HG02973 (cell line): ENCODE results near the gene C1QTNF1.
A peak's percentile ranks its signal among the peaks of the same experiment; 100 is the strongest.
"Not testable (repeated sequence)": the region's sequence is repeated elsewhere in the genome, so short reads cannot be mapped to it uniquely, and the experiment has no call there.

ENCODE experiments used
- ATAC-seq: cut with Tn5 transposase; IDR thresholded peaks from one replicate; pipeline ENCODE4 v1.9.1; 2021; ENCODE audit warnings: moderate library complexity; ENCODE audit not compliant: unreplicated experiment

Gene C1QTNF1

DNA sequence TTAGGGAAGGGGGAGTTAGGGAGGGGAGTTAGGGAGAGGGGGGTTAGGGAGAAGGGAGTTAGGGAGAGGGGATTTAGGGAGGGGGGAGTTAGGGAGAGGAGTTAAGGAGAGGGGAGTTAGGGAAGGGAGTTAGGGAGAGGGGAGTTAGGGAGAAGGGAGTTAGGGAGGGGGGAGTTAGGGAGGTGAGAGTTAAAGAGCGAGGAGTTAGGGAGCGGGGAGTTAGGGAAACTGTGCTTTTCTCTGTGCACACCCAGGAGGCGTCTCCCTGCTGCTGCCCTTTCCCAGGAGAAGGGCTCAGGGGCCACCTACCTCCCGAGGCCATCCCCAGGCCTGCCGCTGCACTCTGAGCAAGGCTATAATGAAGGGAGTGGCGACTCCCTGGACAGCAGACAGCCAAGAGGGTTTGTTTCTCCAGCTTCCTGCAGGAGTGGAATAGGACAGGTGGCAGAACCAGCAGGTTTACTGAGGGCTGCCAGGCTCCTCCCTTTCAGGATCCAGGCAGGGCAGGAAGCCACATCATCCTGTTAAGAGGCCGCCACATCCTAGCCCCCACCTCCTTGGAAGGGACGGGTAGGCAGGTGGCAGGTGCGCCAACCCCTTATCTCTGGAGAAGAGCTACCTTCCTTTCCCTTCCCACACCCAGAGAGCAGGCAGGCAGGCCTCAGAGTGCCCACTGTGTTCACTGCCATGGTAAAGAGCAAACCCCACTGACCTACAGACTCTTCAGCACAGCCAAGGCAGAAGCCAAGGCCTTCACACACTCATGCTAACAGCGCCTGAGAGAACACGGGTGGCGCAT, 18.7 kb upstream of the C1QTNF1 start:
- no peak for ATAC-seq

DNA sequence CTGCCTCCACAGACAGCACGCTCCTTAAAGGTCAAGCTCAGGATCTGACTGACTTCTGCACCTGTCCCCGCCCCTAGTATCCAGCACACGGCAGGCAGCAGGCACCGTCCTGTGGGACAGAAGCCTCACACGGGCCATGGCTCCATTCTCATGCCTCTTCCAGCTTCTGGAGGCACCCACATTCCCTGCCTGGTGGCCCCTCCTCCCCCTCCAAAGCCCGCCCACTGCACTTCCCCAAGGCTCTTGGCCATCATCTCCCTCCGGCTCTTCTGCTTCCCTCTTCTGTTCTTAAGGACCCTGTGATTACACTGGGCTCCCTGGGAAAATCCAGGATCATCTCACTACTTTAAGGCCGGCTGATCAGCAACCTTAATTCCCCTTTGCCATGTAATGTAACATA, 17.9 kb upstream of the C1QTNF1 start:
- no peak for ATAC-seq

DNA sequence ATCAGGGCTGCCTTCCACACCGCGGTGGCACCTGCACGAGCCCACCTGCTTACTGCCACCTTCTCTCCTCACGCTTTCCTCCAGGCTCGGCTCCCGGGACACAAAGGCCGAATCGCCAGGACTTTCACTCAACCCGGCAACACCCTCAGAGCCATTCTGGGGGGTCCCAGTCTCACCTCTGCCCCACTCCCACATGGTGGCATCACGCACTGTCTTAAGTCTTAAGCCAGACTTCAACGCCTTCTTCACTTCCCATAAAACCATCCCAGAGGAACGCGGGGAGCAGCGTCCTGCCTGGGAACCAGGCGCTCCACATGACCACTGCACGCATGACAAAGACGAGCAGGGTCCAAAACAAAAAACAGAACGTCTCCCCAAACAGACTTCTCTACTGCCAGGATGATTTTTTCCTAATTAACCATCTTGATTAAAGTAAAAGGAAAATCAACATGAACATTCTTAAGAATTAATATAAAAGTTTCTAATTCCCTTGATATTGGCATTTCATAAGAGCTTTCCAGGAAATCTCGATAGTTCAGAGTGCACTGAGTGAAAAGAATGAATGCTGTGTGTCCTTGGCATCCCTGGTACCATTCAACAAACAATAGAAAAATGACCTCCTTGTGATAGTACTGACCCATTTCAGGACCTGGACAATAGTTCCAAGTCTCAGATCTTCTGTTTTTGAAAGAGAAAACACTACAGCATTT, 17.0 kb upstream of the C1QTNF1 start:
- ATAC-seq = no peak

DNA sequence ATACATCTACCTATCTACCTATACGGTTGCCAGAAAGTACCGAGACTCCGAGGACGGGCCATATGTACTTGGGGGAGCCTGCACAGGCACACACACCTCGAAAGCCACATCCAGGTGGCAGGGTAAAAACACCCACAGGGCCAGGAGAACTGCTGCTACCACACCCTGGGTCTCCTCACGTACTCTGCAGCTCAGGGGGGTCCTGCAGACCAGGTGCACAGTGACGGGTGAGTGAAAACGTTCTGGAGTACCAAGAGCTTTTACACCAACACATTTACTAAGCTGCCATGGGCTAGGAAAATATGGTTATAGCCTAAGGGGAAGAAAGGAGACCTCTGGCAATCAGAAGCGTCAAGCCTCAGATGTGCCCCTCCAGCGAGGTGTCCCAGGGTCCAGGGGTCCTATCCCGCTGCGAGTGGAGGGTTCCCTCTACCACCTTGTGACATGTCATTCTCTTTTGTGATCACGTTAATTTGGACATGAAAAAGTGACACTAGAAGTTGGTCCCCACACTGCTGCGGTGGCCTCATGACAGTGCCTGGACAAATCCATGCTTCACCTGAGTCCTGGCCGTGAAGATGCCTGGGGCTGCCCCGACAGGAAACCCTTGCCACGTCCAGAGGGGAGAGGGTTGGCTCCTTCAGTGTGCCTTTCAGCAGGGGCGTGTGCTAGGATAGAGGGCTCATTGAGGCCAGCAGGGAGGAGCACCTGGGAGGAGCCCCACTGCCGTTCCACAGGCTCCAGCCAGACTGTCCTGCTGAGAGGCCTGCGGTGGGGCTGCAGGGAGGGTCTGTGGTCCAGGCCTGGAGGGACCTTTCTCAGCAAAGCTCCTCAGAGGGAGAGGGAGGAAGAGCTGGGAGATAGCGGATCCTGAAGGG, 16.2 kb upstream of the C1QTNF1 start:
- no peak for ATAC-seq

DNA sequence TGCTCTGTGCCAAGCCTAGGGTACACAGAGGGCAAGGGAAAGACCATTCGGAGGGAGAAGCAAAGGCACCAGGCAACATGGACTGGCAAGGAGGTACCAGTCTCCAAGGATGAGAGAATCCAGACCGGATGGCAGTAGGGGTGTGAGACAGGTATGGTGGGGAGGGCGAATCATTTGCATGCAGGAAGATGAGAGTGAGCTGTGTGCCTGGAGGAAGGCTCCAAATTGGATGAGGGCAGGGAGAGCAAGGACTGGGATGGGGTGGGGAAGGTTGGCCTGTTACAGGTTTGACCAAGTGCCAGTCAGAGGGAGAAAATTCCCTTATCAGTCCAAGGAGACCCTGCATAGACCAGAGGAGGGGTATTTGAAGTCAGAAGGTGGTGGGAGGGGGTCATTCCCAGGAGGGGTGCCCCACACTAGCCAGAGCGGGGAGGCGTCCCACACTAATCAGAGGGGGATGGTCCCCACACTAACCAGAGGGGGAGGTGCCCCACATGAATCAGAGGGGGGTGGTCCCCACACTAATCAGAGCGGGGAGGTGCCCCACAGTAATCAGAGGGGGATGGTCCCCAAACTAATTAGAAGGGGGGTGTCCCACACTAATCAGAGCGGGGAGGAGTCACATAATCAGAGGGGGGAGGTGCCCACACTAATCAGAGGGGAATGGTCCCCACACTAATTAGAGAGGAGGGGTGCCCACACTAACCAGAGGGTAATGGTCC, 15.1 kb upstream of the C1QTNF1 start:
- peak; percentile 10 for ATAC-seq

DNA sequence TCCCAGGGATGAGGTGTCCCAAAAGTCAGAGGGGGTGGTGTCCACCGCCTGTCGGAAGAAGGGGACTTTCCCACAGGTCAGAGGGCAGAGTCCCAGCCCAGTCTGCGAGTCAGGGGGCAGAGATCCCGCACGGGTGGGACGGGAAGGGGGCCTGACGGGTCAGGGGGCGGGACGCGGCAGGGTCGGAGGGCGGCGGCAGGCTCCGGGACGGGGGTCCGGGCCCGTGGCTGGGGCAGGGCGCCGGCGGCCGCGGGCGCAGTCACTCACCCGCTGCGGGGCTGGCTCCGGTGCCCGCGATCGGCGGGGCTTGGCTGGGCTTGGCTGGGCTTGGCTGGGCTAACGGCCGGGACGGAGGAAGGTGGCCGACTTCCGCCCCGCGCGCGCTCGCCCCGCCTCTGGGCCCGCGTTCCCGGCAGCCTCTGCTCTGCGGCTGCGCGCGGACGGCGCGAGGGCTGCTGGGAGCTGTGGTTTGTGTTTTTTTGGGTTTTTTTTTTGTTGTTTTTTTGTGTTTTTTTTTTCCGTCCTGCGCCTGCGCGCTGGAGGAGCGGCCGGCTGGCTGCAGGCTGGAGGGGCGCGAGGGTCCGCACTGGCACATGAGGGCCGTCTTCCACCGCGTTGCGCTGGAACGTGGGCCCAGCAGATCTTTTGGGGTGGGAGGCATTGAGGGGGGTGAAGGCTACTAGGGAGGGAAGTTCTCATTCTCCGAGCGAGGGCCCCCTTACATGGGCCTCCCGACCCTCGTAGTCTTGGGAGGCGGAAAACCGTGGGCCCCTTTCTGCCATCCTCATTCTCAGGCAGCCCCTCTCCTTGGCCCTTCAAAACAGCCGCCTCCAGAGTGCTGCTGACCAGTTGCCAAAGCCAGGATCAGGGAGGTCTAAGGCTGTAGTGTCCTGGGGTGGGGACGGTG, 14.3 kb upstream of the C1QTNF1 start, which contains the start of gene CANT1:
CANT1 (minus strand) TSS at position 368 of the 907 bp plus-strand sequence. CDS start 12,142 bp downstream, outside the sequence.
- peak; percentile 85 for ATAC-seq

DNA sequence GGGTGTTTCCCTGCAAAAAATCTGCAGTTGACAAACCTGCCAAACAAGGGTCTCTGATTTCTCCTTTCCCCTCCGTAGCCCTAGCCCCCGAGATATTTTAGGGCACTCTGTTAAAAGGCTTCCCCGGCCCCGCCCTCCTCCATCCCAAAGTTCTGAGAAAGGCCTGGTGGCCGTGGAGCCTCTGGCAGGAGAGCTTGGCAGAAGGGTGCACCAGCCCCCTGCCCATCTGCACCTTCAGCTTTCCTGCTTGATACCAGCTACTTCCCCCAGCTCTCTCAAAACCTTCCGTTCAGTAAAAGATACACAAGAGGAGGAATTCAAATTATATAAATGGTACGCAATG, 13.7 kb upstream of the C1QTNF1 start:
- no peak for ATAC-seq

DNA sequence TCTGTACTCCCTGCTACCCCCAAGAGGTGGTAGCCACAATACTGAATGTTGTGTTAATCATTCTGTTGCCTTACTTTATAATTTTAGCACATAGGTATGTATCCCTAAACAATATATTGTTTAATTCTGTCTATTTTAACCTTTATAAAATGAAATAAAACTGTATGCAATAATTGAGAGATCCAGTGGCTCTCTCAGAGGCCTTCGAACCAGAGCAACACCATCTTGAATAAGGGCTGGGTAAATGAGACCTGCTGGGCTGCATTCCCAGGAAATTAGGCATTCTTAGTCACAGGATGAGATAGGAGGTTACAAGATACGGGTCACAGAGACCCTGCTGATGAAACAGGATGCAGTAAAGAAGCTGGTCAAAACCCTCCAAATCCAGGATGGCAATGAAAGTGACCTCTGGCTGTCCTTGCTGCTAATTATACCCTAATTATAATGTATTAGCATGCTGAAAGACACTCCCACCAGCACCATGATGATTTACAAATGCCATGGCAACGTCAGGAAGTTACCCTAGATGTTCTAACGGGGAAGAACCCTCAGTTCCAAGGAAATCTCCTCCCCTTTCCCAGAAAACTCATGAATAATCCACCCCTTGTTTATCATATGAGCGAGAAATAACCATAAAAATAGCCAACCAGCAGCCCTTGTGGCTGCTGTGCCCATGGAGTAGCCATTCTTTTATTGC, 12.4 kb upstream of the C1QTNF1 start:
- no peak for ATAC-seq

DNA sequence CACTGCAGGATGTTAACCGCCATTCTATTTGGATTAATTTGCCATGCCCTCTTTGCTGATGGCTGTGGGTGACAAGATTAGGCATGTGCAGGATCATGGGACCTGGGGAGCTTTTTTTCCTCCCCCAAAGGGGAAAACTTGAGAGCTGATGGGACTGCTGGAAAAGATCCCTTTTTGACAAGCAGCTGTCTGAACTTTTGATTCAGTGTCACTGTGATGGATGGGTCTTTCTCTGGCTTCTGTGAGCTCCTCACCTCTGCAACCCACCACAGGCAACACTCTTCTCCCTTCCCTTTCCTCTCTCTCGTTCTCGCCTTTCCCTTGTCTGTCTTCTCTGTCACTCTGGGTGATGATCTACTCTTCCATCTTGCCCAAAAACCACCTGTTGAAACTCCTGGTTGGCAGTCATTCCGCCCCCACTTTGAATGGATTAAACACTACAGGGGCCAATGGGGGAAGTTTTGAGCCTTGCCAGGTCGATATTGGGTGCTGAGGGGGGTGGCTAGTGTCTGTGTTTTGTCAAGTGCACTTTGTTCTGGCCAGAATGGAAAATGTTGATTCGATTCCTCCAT, 11.3 kb upstream of the C1QTNF1 start:
- no peak for ATAC-seq

DNA sequence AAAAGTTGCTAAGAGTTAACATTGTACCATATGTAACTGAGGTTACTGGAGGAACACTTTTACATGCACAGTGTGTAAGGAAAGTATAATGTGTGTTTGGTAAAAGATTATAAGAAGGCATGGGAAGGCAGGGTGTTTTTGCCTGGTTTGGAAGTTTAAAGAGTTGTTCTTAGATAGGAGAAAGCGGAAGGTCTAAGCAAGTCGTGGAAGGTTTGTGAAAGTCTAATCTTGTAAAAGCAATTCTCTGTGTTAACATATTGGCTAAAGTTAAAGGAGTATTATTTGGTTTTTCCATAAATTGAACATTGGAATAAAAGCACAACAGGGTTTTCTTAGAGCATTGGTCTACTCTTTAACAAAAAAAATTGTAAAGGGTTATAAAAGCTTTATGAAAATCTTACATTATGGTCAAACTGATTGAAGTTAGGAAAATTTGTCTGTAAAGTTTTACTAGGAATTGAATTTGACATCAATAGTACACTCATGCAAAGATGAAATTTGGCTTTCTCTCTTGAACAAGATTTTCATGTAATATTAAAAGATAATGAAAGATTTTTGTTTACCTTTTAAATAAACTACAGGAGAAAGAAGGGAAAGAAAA, 9.7 kb upstream of the C1QTNF1 start:
- no peak for ATAC-seq

DNA sequence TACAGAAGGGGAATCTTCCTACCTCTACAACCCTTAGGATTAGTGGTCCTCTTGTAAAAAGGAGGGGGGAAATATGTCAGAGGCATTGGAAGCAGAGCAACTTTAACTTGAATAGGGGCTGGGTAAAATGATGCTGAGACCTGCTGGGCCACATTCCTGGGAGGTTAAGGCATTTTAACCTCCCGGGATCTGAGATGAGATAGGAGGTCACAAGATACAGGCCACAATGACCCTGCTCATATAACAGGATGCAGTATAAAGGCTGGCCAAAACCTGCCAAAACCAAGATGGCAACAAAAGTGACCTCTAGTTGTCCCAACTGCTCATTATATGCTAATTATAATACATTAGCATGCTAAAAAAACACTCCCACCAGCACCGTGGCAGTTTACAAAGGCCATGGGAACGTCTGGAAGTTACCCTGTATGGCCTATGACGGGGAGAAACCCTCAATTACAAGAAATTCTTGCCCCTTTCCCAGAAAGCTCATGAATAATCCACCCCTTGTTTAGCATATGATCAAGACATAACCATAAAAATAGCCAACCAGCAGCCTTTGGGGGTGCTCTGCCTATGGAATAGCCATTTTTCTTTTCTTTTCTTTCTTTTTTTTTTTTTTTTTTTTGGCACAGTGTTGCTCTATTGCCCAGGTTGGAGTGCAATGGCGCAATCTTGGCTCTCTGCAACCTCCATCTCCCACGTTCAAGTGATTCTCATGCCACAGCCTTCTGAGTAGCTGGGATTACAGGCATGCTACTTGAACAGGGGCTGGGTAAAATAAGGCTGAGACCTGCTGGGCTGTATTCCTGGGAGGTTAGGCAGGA, 6.2 kb upstream of the C1QTNF1 start:
- ATAC-seq = no peak

DNA sequence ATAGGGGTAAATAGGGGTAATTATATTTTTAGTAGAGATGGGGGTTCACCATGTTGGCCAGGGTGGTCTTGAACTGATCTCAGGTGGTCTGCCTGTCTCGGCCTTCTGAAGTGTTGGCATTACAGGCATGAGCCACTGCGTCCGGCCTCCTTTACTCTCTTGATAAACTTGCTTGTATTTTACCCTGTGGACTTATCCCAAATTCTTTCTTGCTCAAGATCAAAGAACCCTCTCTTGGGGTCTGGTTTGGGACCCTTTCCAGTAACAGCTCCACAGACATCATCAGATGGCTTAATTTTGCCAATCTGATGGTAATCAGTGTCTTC, 5.6 kb upstream of the C1QTNF1 start:
- no peak for ATAC-seq

DNA sequence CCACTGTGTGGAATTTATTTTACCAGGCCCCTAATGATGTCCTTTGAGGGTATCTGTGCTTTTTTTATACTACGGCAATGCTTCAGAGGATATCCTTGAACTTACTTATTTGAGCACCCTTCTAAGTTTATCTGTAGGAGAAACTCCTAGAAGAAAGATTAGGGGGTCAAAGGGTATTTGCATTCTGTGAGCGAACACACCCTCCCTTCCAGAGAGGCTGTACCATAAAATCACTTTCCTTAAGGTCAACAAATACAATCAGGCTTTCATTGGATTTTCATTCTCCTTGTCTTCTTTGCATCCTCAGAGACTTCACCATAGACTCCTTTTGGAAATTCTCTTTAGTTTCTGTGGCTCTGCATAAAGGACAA, 4.7 kb upstream of the C1QTNF1 start:
- no peak for ATAC-seq

DNA sequence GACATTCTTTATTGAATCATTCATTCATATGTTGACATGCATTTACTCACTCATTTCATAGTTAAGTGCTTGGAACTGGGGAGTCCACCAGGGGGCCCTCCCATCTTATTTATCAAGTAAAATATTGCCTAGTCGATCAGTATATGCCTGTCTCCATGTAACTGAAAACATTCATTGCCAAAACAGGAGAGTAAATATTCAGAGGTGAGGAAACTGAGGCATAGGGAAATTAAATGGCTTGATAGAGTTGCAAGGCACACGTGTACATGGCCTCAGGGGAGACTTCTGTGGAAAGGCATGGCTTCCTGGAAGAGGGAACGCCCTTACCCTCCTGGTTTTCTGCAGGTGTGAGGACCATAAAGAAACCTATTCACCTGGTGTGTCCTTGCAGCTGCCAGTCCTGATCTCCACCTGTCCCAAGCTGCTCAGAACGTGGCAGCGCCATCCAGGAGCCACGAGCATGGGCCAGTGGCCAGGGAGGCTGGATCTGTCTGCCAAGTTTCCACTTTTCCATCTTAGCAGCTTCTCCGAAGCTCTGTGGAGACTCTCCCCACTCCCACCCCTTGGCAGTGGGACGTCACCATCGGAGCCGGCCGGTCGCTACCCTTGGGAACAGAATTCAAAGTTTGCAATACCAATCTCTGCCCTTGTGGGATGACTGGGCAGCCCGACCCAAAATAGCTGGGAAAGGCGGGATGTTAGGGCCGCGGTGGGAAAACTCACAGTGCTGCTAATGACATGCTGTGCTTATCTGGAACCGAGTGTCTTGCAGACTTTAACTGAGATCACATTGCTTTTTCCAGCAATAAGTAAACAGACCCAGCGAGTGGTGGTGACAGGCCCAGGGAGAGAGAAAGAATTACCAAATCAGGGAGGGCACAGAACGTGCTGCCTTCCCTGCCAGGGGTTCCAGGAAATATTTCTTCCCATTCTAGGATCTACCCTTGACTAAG, 4.1 kb upstream of the C1QTNF1 start:
- ATAC-seq = no peak

DNA sequence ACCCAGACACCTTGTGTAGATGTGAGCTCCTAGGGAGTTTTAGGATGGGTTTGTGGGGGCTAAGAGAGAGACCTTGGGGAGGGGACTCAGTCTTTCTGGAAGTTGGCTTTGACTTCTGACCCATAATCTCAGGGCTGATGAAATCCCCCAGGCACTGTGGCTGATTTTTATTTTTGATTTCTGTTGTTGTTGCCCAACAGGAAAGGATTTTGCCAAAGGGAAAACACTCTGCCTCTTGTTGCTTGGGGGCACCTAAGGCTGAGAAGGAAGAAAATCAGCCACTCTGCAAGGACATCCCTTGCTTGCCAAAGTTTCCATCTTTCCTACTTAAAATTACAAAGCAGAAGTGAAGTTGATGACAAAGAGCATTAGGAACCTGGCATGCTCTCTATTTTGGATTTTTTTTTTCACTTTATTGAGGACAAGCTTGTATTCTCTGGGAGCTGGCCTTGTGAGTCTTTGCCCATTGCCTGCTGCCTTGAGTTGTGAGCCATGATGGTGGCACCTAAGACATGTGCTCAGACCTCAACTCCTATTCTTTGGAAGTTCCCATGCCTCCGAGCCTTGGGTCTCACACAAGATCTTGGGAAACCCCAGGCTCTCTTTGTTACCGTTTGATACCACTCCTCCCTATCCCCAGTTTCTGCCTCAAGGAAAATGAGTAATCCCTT, 3.2 kb upstream of the C1QTNF1 start:
- no peak for ATAC-seq

DNA sequence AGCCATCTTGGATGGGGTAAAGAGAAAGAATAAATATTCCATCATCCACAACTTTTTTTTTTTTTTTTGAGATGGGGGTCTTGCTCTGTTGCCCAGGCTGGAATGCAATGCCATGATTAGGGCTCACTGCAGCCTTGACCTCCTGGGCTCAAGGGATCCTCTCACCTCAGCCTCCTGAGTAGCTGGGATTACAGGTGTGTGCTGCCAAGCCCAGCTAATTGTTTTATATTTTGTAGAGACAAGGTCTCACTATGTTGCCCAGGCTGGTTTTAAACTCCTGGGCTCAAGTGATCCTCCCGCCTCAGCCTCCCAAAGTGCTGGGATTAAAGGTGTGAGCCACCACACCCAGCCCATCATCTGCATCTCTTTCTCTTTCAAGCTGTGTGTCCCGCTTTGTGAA, 2.0 kb upstream of the C1QTNF1 start:
- ATAC-seq = not testable (repeated sequence)
